GM19467 (cell line): ENCODE measurements around the gene ADGRL3.
"Not testable (repeated sequence)": the region's sequence is repeated elsewhere in the genome, so short reads cannot be mapped to it uniquely, and the experiment has no call there.

Experiments used
- ATAC-seq: cut with Tn5 transposase; IDR thresholded peaks from one replicate; pipeline ENCODE4 v1.9.1; 2021; ENCODE audit warnings: mild to moderate bottlenecking, moderate library complexity; ENCODE audit not compliant: unreplicated experiment

Gene ADGRL3

GRCh38 chr4:61714387-61714911 is 514.3 kb downstream of the ADGRL3 start:
- ATAC-seq = no peak

- ATAC-seq = no peak
These were observed 516.3 kb downstream of the ADGRL3 start for GRCh38 chr4:61716426-61716825.

DNA sequence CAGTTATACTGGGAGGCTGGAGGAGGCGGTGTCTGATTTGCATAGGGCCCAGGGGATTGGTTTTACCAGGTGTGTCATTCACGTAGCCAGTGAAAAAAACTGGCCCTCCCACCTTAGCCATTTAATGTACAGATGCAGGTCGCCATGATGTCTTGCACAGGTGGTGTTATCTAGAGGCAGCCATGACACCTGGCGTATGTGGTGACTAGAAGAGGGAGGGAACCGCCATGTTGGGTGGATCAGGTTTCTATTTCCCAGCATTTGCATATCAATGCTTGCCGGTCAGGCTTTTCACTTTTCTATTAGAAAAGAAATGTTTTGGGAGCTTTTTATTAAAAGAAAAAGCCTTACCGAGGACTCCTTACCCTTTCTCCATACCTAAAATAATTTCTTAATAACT is 523.4 kb downstream of the ADGRL3 start:
- no peak for ATAC-seq

DNA sequence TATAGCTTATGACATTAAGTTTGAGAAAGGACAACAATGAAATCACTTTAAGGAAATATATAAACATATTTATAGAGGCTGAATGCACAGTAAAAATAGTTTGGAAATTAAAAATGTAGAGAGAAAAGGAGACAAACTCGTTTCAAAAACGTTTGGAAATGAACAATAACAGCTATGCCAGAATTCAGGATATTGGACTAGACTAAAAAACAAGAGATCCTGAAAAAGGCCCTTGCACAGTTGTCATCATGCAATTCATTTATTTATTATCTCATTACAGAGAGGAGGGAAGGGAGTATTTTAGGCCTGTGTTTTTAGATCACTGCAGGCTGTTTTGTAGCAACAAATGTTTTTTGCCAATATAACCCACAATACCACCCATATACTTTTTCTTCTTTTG is 527.2 kb downstream of the ADGRL3 start:
- ATAC-seq = no peak

- no peak for ATAC-seq
These were observed 534.3 kb downstream of the ADGRL3 start for GRCh38 chr4:61734409-61734808.

DNA sequence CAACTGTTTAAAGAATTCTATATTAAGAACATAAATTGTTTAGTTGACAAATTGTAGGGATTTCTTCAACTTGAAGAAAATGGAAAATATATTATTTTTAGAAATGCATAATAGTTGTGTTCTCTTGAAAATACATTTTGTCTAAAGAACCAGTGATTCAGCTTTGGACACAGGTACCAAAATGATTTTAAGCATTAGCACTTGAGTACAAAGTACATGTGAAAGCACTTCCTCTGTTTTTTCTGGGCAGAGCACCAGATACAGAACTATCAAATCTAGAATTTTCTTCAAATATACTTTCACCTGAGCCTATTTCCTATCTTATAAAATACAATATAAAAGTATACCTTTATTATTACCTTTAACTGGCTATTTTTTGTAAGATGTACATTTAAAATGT is 539.8 kb downstream of the ADGRL3 start:
- ATAC-seq = no peak

- ATAC-seq = no peak
These were observed 540.8 kb downstream of the ADGRL3 start for GRCh38 chr4:61740886-61741285.

DNA sequence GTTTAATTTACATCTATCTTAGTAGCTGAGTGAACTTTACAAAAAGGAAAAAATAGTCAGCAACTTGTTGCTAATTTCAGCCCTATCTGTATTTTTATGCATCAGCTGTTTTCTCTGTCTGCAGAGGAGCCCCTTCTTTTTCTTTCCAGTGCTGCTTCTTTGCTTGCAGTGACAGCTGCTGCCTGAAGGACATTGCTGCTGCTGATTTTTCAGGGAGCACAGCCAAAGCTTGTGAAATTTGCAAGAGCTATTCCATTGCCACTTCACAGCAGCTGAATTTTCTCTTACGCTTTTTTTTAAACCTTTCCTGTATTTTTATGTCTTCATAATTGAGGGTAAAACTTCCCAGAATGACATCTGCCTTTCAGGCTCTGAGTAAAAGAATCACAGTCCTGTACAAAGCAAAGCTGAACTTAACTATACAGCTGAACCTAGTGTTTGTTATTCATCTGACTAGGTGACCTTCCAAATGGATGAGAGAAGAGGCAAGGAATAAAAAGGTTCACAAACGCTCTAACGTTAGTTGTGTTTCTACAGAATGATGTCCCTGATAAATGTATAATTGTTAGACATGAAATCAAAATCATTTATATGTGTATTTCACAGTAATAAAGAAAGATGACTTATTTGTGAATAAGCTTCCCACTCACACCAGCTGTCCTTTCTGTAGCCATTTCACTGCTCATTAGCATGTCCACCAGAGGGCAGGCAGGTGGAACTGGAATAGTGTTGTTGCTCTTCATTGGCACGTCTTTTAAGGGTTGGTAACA is 541.4 kb downstream of the ADGRL3 start:
- ATAC-seq = no peak

DNA sequence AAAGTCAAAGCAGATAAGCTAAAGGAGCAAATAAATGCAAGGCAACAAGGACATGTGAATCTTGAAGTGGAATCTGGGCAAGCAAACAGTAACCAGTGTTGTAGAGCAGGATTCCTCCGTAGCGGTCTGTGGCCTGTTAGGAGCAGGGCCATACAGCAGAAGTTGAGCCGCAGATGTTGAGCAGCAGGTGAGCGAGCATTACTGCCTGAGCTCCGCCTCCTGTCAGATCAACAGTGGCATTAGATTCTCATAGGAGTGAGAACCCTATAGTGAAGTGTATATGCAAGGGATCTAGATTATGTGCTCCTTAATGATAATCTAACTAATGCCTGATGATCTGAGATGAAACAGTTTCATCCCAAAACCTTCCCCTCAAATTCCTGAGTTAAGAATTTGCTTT is 550.7 kb downstream of the ADGRL3 start:
- ATAC-seq = no peak

DNA sequence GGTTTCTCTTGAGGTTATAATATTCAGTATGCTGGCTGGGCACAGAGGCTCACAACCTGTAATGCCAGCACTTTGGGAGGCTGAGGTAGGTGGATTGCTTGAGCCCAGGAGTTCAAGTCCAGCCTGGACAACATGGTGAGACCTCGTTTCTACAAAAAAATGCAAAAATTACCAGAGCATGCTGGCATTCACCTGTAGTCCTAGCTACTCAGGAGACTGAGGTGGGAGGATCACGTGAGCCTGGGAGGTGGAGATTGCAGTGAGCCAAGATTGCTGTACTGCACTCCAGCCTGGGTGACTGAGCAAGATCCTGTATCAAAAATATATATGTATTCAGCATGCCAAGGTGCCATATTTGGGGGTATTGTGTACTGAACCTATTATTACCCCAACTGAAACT is 552.5 kb downstream of the ADGRL3 start:
- no peak for ATAC-seq

GRCh38 chr4:61753739-61754138 is 553.6 kb downstream of the ADGRL3 start:
- ATAC-seq = no peak

GRCh38 chr4:61756937-61757336 is 556.8 kb downstream of the ADGRL3 start:
- not testable (repeated sequence) for ATAC-seq

DNA sequence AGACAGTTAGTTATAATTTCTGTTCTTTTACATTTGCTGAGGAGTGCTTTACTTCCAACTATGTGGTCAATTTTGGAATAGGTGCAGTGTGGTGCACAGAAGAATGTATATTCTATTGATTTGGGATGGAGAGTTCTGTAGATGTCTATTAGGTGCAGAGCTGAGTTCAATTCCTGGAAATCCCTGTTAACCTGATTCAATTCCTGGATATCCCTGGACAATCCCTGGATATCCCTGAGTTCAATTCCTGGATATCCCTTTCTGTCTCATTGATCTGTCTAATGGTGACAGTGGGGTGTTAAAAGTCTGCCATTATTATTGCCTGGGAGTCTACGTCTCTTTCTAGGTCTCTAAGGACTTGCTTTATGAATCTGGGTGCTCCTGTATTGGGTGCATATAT is 557.9 kb downstream of the ADGRL3 start:
- not testable (repeated sequence) for ATAC-seq

GRCh38 chr4:61758596-61758995 is 558.5 kb downstream of the ADGRL3 start:
- not testable (repeated sequence) for ATAC-seq

DNA sequence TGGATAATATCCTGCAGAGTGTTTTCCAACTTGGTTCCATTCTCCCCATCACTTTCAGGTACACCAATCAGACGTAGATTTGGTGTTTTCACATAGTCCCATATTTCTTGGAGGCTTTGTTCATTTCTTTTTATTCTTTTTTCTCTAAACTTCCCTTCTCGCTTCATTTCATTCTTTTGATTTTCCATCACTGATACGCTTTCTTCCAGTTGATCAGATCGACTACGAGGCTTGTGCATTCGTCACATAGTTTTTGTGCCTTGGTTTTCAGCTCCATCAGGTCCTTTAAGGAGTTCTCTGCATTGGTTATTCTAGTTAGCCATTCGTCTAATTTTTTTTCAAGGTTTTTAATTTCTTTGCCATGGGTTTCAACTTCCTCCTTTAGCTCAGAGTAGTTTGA is 559.1 kb downstream of the ADGRL3 start:
- not testable (repeated sequence) for ATAC-seq

DNA sequence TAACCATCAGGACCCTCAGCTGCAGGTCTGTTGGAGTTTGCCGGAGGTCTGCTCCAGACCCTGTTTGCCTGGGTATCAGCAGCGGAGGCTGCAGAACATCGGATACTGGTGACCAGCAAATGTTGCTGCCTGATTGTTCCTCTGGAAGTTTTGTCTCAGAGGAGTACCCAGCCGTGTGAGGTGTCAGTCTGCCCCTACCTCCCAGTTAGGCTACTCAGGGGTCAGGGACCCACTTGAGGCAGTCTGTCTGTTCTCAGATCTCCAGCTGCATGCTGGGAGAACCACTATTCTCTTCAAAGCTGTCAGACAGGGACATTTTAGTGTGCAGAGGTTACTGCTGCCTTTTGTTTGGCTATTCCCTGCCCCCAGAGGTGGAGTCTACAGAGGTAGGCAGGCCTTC is 559.8 kb downstream of the ADGRL3 start:
- ATAC-seq = not testable (repeated sequence)

- no peak for ATAC-seq
These were observed 560.7 kb downstream of the ADGRL3 start for GRCh38 chr4:61760820-61761219.

DNA sequence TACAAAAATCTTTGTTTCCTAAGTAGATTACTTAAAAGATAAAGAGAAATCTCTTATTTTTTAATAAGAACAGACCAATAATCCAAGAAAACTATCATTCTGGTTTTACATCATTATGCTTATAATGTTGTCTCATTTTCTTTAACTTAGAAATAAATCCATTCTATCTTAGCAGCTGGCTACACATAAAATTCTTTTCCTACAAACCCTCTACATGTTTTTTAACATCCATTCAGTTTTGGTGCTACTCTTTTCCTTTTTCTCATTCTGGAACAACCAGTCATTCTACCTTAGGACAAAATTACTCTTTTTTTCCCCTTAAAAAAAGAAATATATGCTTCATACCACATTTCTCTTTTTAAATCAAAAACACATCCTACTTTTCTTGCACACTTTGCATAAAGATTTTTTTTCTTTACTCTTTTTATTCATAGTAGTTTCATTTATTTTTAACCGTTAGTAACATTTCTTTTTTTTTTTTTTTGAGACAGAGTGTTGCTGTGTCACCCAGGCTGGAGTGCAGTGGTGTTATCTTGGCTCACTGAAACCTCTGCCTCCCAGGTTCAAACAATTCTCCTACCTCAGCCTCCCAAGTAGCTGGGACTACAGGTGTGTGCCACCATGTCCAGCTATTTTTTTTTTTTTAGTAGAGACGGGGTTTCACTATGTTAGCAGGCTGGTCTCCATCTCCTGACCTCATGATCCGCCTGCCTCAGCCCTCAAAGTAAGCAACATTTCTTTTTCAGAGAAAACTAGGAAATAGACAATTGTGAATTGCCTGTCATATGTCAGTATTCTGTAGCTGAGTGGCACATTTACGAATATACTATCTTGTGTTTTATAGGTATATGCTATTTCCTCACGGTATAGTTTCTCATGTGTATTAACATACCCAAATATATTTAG is 562.8 kb downstream of the ADGRL3 start:
- ATAC-seq = no peak

DNA sequence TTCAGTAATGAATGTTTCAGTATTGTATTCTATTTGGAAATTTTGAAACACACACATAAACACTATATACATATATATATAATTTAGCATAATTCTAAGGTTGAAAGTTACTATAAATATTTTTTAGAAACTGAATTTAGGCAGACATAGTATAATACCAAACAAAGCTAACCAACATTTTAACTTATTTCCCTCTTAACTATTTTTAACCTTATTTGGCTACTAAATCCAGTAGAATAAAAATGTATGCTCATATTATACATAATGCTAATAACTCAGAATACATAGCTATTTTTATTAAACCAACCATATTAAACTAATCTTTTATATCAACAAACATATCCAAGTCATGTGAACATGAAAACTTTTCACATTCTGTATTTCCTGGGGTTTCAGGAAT is 563.6 kb downstream of the ADGRL3 start:
- no peak for ATAC-seq

DNA sequence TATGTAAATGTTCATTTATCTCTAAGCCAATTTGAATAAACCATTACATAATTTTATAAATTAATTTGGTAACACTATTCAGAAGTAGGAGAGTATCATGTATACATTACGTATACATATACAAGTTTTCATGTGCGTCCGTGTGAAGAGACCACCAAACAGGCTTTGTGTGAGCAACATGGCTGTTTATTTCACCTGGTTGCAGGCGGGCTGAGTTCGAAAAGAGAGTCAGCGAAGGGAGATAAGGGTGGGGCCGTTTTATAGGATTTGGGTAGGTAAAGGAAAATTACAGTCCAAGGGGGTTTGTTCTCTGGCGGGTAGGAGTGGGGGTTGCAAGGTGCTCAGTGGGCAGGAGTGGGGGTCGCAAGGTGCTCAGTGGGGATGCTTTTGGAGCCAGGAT is 564.0 kb downstream of the ADGRL3 start:
- not testable (repeated sequence) for ATAC-seq

GRCh38 chr4:61769444-61770167 is 569.5 kb downstream of the ADGRL3 start:
- not testable (repeated sequence) for ATAC-seq
